T follicular helper cell (primary cell): ENCODE data around the gene CRYL1.

Source experiments
- DNase-seq: peaks from one replicate; pipeline ENCODE4 v3.0.0-alpha.2; 2020; ENCODE audit warnings: low read depth

CRYL1 gene

GRCh38 chr13:20399515-20399914, 126.1 kb downstream of the CRYL1 start:
- DNase-seq = no peak

GRCh38 chr13:20398459-20398858, 127.2 kb downstream of the CRYL1 start:
- DNase-seq = no peak

- no peak for DNase-seq
Observed at GRCh38 chr13:20397896-20398295, 127.8 kb downstream of the CRYL1 start.

GRCh38 chr13:20395061-20395916, 130.4 kb downstream of the CRYL1 start:
- no peak for DNase-seq

- DNase-seq = no peak
Observed at GRCh38 chr13:20394506-20394905, 131.2 kb downstream of the CRYL1 start.

GRCh38 chr13:20394169-20394501, 131.5 kb downstream of the CRYL1 start:
- DNase-seq = no peak

- DNase-seq = no peak
Observed at GRCh38 chr13:20393273-20394168, 132.1 kb downstream of the CRYL1 start.

- DNase-seq = no peak
Observed at GRCh38 chr13:20392530-20392929, 133.1 kb downstream of the CRYL1 start.

GRCh38 chr13:20391597-20392452, 133.8 kb downstream of the CRYL1 start:
- no peak for DNase-seq

GRCh38 chr13:20390526-20391175, 135.0 kb downstream of the CRYL1 start:
- no peak for DNase-seq

GRCh38 chr13:20389696-20390525, 135.7 kb downstream of the CRYL1 start:
- no peak for DNase-seq

- no peak for DNase-seq
Observed at GRCh38 chr13:20388184-20388583, 137.5 kb downstream of the CRYL1 start.

- DNase-seq = no peak
Observed at GRCh38 chr13:20387441-20387971, 138.2 kb downstream of the CRYL1 start.

- no peak for DNase-seq
Observed at GRCh38 chr13:20387006-20387405, 138.7 kb downstream of the CRYL1 start.

GRCh38 chr13:20383058-20383457, 142.6 kb downstream of the CRYL1 start:
- no peak for DNase-seq

GRCh38 chr13:20381401-20381800, 144.3 kb downstream of the CRYL1 start:
- DNase-seq = no peak

- no peak for DNase-seq
Observed at GRCh38 chr13:20378721-20379120, 146.9 kb downstream of the CRYL1 start.

GRCh38 chr13:20377720-20378119, 147.9 kb downstream of the CRYL1 start:
- DNase-seq = no peak

GRCh38 chr13:20375871-20376270, 149.8 kb downstream of the CRYL1 start:
- no peak for DNase-seq

GRCh38 chr13:20373861-20374260, 151.8 kb downstream of the CRYL1 start:
- DNase-seq = no peak
